HG03135 (cell line): ENCODE measurements around the gene HTR4.
"Not testable (repeated sequence)": the region's sequence is repeated elsewhere in the genome, so short reads cannot be mapped to it uniquely, and the experiment has no call there.

Source experiments
- ATAC-seq: cut with Tn5 transposase; IDR thresholded peaks from one replicate; pipeline ENCODE4 v1.9.1; 2021; ENCODE audit warnings: mild to moderate bottlenecking, moderate library complexity; ENCODE audit not compliant: unreplicated experiment

The HTR4 gene, protein sequence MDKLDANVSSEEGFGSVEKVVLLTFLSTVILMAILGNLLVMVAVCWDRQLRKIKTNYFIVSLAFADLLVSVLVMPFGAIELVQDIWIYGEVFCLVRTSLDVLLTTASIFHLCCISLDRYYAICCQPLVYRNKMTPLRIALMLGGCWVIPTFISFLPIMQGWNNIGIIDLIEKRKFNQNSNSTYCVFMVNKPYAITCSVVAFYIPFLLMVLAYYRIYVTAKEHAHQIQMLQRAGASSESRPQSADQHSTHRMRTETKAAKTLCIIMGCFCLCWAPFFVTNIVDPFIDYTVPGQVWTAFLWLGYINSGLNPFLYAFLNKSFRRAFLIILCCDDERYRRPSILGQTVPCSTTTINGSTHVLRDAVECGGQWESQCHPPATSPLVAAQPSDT

GRCh38 chr5:148653836-148654781 is at the start of gene HTR4:
Gene HTR4 (minus strand): TSS chr5:148654527. CDS start chr5:148637014, 17,513 bp downstream.
- ATAC-seq: no peak

- ATAC-seq: no peak
These were observed 47.8 kb upstream of the HTR4 start for GRCh38 chr5:148702019-148702596.

DNA sequence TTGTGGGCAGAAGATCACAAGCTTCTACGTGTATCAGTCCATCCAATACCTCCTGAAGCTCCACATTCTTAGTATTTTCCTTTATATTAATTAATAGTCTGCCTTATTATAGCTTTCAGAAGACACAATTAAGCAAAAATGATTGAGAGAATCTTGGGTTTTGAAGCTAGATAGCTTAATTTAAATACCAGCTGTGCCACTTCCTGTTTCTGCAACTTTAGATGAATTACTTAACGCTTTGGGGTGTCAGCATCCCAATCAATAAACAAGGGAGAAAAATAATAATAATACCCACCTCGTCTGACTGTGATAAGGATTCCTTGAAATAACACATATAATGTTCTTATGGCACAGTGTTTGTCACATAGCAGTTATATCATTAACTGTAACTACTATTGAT is 44.7 kb upstream of the HTR4 start:
- no peak for ATAC-seq

DNA sequence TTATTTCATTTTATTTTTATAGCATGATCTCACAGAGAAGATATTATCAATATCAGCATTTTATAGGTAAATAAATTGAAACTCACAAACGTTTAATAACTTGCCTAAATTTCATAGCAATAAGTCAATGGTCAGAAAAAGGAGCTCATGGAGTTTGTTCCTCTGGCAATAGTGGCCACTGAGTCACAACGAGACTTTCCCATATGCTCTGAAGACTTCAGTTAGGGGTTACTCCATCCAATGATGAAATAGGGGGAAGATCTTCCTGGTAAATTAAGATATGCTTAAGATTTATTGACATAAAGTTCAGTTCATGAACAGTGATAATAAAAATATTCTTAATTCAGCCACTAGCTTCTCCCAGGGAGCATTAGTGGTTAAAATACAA is 43.5 kb upstream of the HTR4 start:
- ATAC-seq: no peak

DNA sequence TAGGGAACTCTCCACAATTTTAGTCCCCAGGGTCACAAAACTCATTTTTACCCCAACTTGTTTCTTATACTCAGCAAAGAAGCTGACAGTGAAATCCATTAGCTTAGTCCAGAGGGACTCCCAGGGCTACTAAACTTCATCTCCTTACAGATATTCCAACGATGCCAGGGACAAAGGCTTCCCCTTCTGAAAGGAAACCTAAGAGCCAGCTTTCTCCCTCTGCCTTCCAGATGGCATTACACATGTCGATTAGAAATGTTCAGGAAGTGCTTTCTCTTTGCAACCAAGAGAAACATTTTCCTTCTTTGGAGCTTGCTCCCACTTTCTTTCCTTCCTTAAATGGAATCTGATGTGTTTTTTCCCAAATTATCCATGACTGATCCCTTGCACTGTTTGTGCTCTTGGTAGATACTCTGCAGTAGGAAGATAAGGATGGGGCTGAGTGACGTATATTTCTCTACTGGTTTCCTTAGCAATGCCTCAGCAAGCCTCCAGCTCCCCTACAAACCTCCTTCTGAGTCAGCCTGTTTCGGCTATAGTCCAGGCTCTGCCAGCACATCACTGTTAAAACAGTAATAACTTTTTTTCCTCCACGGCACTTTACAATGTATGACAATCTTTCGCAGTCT is 43.0 kb upstream of the HTR4 start:
- no peak for ATAC-seq

- no peak for ATAC-seq
These were observed 42.1 kb upstream of the HTR4 start for GRCh38 chr5:148696187-148697036.

DNA sequence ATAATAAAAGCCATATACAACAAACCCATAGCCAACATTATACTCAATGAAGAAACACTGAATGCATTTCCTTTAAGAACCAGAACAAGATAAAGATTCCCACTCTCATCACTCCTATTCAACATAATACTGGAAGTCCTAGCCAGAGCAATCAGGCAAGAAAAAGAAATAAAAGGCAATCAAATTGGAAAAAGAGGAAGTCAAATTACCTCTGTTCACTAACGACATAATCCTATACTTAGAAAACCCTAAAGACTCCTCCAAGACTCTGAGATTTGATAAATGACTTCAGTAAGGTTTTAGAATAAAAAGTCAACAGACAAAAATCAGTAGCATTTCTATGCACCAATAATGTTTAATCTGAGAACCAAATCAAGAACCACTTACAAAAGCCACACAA is 36.6 kb upstream of the HTR4 start:
- no peak for ATAC-seq

DNA sequence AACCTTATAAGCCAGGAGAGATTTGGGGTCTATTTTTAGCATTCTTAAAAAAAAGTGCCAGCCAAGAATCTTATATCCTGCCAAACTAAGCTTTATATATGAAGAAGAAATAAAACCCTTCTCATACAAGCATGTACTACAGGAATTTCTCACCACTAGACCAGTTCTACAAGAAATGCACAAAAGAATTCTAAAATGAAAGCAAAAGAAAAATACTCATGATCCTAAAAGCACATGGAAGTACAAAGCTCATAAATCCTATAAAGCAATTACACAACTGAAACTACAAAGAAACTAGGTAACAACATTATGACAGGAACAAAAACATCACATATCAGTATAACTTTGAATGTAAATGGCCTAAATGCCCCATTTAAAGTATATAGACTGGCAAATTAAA is 34.5 kb upstream of the HTR4 start:
- no peak for ATAC-seq

DNA sequence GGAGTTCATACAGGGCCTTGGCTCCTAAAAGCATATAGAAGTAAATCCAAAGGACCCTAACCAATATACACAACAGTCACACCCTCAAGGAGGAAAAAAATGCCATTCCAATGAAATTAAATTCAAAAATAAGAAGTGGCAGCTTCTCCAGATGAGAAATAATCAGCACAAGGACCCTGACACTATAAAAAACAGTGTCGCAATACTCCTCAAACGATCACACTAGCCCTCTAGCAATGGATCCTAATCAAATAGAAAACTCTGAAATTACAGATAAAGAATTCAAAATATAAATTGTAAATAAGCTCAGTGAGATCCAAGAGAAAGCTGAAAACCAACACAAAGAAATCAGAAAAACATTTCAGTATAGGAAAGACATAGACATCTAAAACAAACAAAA is 33.5 kb upstream of the HTR4 start:
- no peak for ATAC-seq

DNA sequence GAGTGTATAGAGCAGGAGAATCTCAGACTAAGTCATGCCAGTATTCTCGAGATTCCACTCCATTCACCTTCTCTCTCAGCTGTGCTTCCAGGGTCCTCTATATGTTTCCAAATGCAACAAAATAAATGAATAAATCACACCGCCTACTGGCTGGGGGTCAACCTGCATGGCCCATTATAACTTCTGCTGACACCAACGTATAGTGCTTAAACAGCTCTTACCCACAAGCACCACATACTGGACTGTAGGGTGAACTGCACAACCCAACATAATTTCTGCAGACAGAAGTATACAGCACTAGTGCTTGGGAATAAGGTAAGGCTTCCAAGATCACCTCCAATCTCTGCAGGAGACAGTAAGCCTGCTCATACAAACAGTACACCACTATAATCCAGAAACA is 33.1 kb upstream of the HTR4 start:
- ATAC-seq: peak; percentile 98

GRCh38 chr5:148686660-148687059 is 32.3 kb upstream of the HTR4 start:
- no peak for ATAC-seq

- no peak for ATAC-seq
These were observed 31.3 kb upstream of the HTR4 start for GRCh38 chr5:148685520-148686134.

- no peak for ATAC-seq
These were observed 30.2 kb upstream of the HTR4 start for GRCh38 chr5:148684528-148684927.

DNA sequence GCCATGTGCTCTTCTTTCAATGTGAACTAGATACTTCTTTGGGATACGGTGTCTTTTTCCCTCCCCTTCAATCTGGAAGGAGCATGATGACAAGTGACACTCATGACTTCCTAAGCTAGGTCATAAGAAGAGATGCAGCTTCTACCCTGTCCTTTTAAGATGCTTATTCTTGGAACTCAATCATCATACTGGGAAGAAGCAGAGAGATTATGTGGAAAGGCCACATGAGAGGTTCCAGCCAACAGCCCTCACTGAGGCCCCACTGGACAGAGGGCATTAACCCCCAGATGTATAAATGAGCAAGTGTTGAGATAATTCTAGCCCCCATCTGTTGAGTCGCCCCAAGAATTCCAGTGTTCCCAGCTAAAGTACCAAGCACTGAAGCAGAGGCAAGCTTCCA is 29.3 kb upstream of the HTR4 start:
- no peak for ATAC-seq

DNA sequence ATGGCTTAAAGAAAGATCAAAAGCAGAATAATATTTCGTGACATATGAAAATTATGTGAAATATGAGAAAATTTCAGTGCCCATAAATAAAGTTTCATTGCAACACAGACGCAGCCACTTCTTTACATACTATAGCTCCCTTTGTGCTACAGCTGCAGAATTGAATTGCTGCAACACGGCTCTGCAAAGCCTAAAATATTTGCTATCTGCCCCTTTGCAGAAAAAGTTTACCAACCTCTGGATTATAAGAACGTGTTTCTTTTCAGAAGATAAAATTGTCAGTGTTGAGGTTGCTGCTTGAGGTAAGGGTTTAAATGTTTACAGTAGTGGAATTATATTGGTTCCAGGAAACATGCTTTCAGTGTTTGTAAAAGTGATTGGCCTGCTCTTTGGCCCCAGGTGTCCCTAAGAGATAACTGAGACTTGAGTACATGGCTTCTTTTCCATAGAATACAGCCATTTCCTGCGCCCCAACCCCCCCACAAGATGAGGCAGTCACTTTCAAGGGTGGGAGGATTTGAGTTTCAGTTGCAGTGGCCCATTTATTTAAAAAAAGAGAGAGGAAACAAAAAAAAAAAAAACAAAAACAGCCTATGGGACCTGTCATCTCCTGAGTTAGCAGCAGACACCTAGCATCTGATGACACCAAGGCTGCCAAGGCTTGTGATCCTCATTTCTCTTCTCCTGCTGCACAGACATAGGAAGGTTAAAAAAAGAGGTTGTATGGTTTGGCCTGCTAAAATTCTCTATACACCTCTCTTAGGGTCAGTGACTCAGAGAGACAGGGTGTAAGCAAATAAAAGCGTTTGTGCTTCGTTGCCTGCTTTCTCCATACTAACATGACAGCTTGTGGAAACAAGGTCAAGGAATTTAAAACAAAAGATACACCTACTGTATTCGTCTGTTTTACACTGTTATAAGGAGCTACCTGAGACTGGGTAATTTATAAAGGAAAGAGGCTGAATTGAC is 28.0 kb upstream of the HTR4 start:
- no peak for ATAC-seq

DNA sequence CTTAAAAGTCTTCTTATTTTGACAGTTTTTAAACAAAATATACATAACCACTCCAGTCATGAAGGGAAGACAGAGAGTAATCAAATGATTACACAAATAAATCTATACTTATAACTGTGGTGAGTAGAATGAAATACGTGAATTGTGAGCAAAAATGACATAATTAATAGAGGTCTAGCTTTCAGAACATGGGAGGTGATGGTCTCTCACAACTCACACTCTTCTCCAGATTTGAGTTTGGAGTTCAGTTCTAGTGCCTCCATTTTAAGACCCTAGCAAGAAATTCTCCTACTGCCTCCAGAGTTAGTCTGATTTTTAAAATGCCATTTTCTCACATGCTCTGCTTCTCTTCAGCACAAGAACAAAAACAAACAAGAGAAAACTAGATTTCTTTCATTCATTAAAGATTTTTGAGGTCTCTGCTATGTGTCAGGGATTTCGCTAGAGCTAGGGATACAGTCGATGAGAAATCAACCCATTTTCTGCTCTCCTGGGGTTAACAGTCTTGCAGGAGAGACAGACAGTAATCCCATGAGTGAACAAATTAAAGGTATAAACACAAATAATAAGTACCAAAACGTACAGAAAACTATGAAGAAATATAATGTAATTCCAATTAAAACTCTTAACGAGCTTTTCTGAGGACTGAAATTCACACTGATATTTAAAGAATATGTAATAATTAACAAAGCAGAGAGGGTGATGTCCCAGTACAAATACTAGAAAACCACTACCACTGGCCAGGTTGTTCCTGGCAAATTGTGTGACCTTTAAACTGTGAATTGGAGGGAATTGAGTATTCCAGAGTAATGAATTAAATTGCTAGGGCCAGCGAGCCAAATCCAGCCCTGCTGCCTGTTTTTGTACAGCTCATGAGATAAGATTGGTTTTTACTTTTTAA is 27.1 kb upstream of the HTR4 start:
- ATAC-seq: no peak

- not testable (repeated sequence) for ATAC-seq
These were observed 19.4 kb upstream of the HTR4 start for GRCh38 chr5:148673704-148674103.

GRCh38 chr5:148666353-148666752 is 12.0 kb upstream of the HTR4 start:
- no peak for ATAC-seq
